A549 (cell line): ENCODE data around the gene FAR2. TPM values are rescaled to one million over a fixed set of nuclear protein-coding genes. Genes with fewer than 3 reads are reported as not detected.

ENCODE experiments used
- ATAC-seq, 2 experiments: fragments of 200-7000 bp in 1 of 2; fragments of >200 bp in 1 of 2; cut with Nextera tagmentation in 1 of 2; cut with Tn5 transposase in 1 of 2; 3 replicates each; pipeline versions ENCODE4 v1.8.0 to v1.9.1; 2018 to 2020; ENCODE audit warnings: mild to moderate bottlenecking in 1 of 2, moderate library complexity in 1 of 2
- CTCF ChIA-PET: fragments of 300-600 bp; sonication (Branson Sonifier 250); formaldehyde crosslinking; extraction: SDS; loops from one replicate; lab custom pipeline; 2021; ENCODE audit warnings: antibody characterized with exemption, inconsistent platforms; lab: Yijun Ruan, JAX
- POLR2A ChIA-PET: fragments of 350-600 bp; formaldehyde crosslinking; extraction: SDS; loops from one replicate; lab custom pipeline; 2021; ENCODE audit warnings: antibody characterized with exemption, inconsistent platforms; lab: Yijun Ruan, JAX
- DNase-seq, 2 experiments: peaks; one replicate each; pipeline versions ENCODE4 v3.0.0 to v3.0.0-alpha.2; 2011 to 2016; ENCODE audit warnings: low read depth in 1 of 2, low spot score in 1 of 2
- FAIRE-seq: peaks from 2 replicates; lab custom pipeline; 2011; peaks lifted over from hg19 to GRCh38; lab: Jason Lieb, UNC
- H3K27ac ChIP-seq, 2 experiments: fragments of >200 bp; sonication (Bioruptor Twin); formaldehyde crosslinking; 3 replicates each; pipeline ENCODE4 v1.5.1; 2016 to 2017
- H3K4me1 ChIP-seq: fragments of >200 bp; sonication (Bioruptor Twin); formaldehyde crosslinking; 3 replicates; pipeline ENCODE4 v1.6.1; 2016
- H3K4me2 ChIP-seq: fragments of >200 bp; sonication (Bioruptor Twin); formaldehyde crosslinking; 3 replicates; pipeline ENCODE4 v1.6.1; 2016
- H3K4me3 ChIP-seq: fragments of >200 bp; sonication (Bioruptor Twin); formaldehyde crosslinking; 3 replicates; pipeline ENCODE4 v1.5.1; 2016
- H3K9me3 ChIP-seq: fragments of >200 bp; sonication (Bioruptor Twin); formaldehyde crosslinking; 3 replicates; pipeline ENCODE4 v1.6.1; 2016
- CBX8 ChIP-seq: fragments of 200-600 bp; sonication (generic); IDR thresholded peaks from 2 replicates; pipeline ENCODE4 v1.6.1; 2016
- CHD2 ChIP-seq: fragments of 150-350 bp; IDR thresholded peaks from 2 replicates; pipeline ENCODE4 v1.6.1; 2014; ENCODE audit warnings: low read length; ENCODE audit not compliant: partially characterized antibody
- CHD4 ChIP-seq: fragments of 200-600 bp; sonication (generic); IDR thresholded peaks from 2 replicates; pipeline ENCODE4 v1.6.1; 2016; ENCODE audit warnings: antibody characterized with exemption, mild to moderate bottlenecking, borderline replicate concordance
- E2F6 ChIP-seq: IDR thresholded peaks from 2 replicates; pipeline ENCODE4 v1.6.1; 2012; ENCODE audit warnings: low read depth, borderline replicate concordance
- EHMT2 ChIP-seq: fragments of 200-600 bp; sonication (generic); IDR thresholded peaks from 2 replicates; pipeline ENCODE4 v1.6.1; 2016; ENCODE audit warnings: antibody characterized with exemption, low read depth, mild to moderate bottlenecking, moderate library complexity
- FOSB ChIP-seq: fragments of 250-450 bp; sonication (Bioruptor Pico); IDR thresholded peaks from 2 replicates; pipeline ENCODE4 v1.5.0; 2020; ENCODE audit warnings: mild to moderate bottlenecking, moderate library complexity
- GATA3 ChIP-seq: IDR thresholded peaks from 2 replicates; pipeline ENCODE4 v1.6.1; 2012; ENCODE audit warnings: borderline replicate concordance
- HDAC2 ChIP-seq: fragments of 200-600 bp; sonication (generic); IDR thresholded peaks from 2 replicates; pipeline ENCODE4 v1.6.1; 2016
- HES2 ChIP-seq: fragments of >200 bp; sonication (Bioruptor Twin); formaldehyde crosslinking; IDR thresholded peaks from 2 replicates; pipeline ENCODE4 v1.6.1; 2016
- HOXB13 ChIP-seq: fragments of 250-450 bp; sonication (Bioruptor Pico); IDR thresholded peaks from 2 replicates; pipeline ENCODE4 v1.5.0; 2020; ENCODE audit warnings: low read depth, mild to moderate bottlenecking, moderate library complexity
- KDM5A ChIP-seq: fragments of 200-600 bp; sonication (generic); IDR thresholded peaks from 2 replicates; pipeline ENCODE4 v1.6.1; 2016; ENCODE audit warnings: antibody characterized with exemption, mild to moderate bottlenecking
- NPAS2 ChIP-seq: fragments of 250-450 bp; sonication (Bioruptor Pico); IDR thresholded peaks from 2 replicates; pipeline ENCODE4 v1.8.0; 2022; ENCODE audit warnings: mild to moderate bottlenecking, moderate library complexity, borderline replicate concordance
- POLR2A ChIP-seq: IDR thresholded peaks from 2 replicates; pipeline ENCODE4 v1.6.1; 2012; ENCODE audit warnings: mild to moderate bottlenecking, low read length
- RARB ChIP-seq: fragments of 250-450 bp; sonication (Bioruptor Pico); IDR thresholded peaks from 2 replicates; pipeline ENCODE4 v1.8.0; 2021; ENCODE audit warnings: mild to moderate bottlenecking, moderate library complexity
- RCOR1 ChIP-seq: fragments of 150-350 bp; IDR thresholded peaks from 2 replicates; pipeline ENCODE4 v1.6.1; 2014; ENCODE audit warnings: antibody characterized with exemption, low read length, low read depth
- RFX5 ChIP-seq: fragments of 450-650 bp; IDR thresholded peaks from 2 replicates; pipeline ENCODE4 v1.7.1; 2014; ENCODE audit warnings: antibody characterized with exemption, mild to moderate bottlenecking, moderate library complexity
- RNF2 ChIP-seq: fragments of 200-600 bp; sonication (generic); IDR thresholded peaks from 2 replicates; pipeline ENCODE4 v1.6.1; 2016; ENCODE audit warnings: low read depth, mild to moderate bottlenecking, antibody characterized with exemption, moderate library complexity, borderline replicate concordance
- SREBF2 ChIP-seq: fragments of 450-650 bp; IDR thresholded peaks from 2 replicates; pipeline ENCODE4 v1.6.1; 2014; ENCODE audit warnings: mild to moderate bottlenecking, moderate library complexity
- ZC3H11A ChIP-seq: fragments of 450-650 bp; IDR thresholded peaks from 2 replicates; pipeline ENCODE4 v1.6.1; 2014; ENCODE audit warnings: antibody characterized with exemption, mild to moderate bottlenecking
- ZNF302 ChIP-seq: fragments of 250-450 bp; sonication (Bioruptor Pico); IDR thresholded peaks from 2 replicates; pipeline ENCODE4 v1.9.0; 2021; ENCODE audit warnings: inconsistent platforms, mild to moderate bottlenecking, moderate library complexity
- WGBS: methylation state at CpG from one replicate; pipeline ENCODE4 v1.1.6; 2017; ENCODE audit errors: missing lambda C conversion rate; 5-methylcytosine and 5-hydroxymethylcytosine counted together
- polyA plus RNA-seq, 4 experiments: library from polyadenylated mRNA; depleted of rRNA in 3 of 4; stranded (reverse); fragments of >200 nt; fragmentation: RNase III in 1 of 4; extraction: RNeasy Plus Mini Kit Qiagen cat#74134 plus additional on column Dnase treatment in 1 of 4; gene quantifications; 2 replicates in 3 of 4; 3 replicates in 1 of 4; pipeline ENCODE4 v1.2.3, GENCODE V29; 2011 to 2017
- TF ChIP-seq, protein P1 (sequence below): IDR thresholded peaks from 2 replicates; pipeline ENCODE4 v1.6.1; 2012

FAR2 gene
- polyA plus RNA-seq, 2 of the 4 experiments (the other 2 are of a cell fraction) = 0.06 TPM; not detected in 1

DNA sequence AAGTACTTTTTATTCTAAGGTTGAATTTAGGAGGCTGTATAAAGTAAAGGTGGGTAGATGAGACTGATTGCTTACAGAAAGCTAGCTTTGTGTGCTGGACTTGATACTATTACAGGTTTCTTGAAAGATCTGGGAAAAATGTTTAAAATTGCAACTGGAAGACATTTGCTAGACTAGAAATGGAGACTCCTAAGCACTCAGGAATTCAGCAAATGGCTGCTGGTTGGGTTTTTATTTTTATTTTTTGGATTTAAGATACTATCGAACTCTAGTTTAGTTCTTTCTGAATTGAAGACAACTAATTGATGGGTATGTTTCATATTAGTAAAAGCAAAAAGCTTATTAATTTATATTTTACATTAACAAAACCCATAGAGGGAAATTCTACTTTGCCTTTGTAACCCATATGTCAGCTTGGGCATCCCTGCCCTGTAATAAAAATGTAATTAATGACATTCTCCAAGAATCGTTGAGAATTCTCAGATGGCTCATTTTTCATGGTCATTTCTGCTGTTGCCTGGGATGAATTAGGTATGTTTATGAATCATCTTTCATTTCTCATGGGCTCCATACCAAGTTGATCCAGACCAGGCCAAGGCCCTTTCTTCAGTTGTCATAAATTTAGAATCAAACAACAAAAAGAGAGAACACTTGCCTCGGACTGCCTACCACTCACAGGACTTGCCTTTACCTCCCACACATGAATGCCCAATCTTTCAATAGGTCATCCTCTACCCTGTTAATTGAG is 129.8 kb downstream of the FAR2 start:
- Histone ChIP-seq H3K4me2 (no peak overlapping the region), H3K4me1 (no peaks in the 10 kb centered on the region), H3K4me3 (no peak overlapping the region), H3K9me3 (no peaks in the 10 kb centered on the region), H3K27ac (no peak overlapping the region)
- DNase-seq (no peak), ATAC-seq (no peak), FAIRE-seq (no peak)
- ChIA-PET CTCF (no interaction called here), POLR2A (no interaction called here)
- WGBS = 3% methylated on average over 3 of the region's 3 CpGs
- no peak for TF ChIP-seq ZC3H11A

DNA sequence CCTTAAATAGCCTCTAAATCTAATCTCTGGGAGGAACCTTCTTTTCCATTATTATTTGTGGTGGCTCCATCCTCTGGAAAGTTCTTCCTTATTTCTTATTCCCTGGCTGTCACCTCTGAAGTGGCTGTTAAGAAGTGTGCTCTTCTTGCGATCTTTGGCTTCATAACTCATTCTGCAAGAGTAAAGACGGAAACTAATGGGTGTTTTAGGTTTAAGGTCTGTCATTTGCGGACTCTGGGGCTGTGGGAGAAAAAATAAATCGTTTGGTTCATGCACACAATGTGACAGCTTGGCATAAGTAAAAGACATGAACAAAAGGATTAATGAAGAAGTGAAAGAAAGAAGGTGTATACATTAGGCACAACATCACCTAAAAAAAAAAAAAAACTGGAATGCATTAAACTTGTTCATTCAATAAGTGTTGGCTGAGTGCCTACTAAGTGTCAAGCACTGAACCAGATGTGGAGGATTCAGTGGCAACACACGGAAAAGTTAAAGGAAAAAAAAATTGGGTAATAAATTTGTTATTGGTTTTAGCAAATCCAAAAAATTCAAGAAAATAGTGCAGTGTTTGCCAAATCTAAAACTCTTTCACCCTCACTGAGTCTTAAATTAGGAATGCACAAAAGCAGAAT is 132.4 kb downstream of the FAR2 start:
- ATAC-seq (no peak), FAIRE-seq (no peak), DNase-seq (no peak)
- WGBS = 7% methylated on average over 5 of the region's 5 CpGs
- Histone ChIP-seq H3K9me3 (no peaks in the 10 kb centered on the region), H3K4me1 (no peaks in the 10 kb centered on the region), H3K4me2 (no peak overlapping the region), H3K27ac (no peak overlapping the region), H3K4me3 (no peak overlapping the region)
- CTCF ChIA-PET = no interaction called here
- no peak for TF ChIP-seq RARB
- TF ChIP-seq E2F6 = no peak
- no peak for TF ChIP-seq KDM5A
- TF ChIP-seq, protein P1, sequence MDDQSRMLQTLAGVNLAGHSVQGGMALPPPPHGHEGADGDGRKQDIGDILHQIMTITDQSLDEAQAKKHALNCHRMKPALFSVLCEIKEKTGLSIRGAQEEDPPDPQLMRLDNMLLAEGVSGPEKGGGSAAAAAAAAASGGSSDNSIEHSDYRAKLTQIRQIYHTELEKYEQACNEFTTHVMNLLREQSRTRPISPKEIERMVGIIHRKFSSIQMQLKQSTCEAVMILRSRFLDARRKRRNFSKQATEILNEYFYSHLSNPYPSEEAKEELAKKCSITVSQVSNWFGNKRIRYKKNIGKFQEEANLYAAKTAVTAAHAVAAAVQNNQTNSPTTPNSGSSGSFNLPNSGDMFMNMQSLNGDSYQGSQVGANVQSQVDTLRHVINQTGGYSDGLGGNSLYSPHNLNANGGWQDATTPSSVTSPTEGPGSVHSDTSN = no peak
- TF ChIP-seq CHD4 = no peak
- TF ChIP-seq CHD2 = no peak
- TF ChIP-seq SREBF2 = no peak
- TF ChIP-seq ZNF302 (CRISPR knock-in tag) = no peak
- TF ChIP-seq RNF2 = no peak
- TF ChIP-seq FOSB (CRISPR knock-in tag) = no peak
- no peak for TF ChIP-seq GATA3
- no peak for TF ChIP-seq POLR2A
- no peak for TF ChIP-seq HOXB13
- no peak for TF ChIP-seq HES2
- POLR2A ChIA-PET = no interaction called here

- CTCF ChIA-PET = no interaction called here
- H3K4me2 ChIP-seq = no peak overlapping the region
- no peak overlapping the region for H3K4me3 ChIP-seq
- H3K9me3 ChIP-seq = no peaks in the 10 kb centered on the region
- ATAC-seq = no peak
- POLR2A ChIA-PET = no interaction called here
- 4% methylated on average over 2 of the region's 2 CpGs for WGBS
- DNase-seq = no peak
- FAIRE-seq = no peak
- H3K4me1 ChIP-seq = no peaks in the 10 kb centered on the region
- no peak for TF ChIP-seq EHMT2
- TF ChIP-seq RCOR1 = no peak
- TF ChIP-seq HDAC2 = no peak
- no peak for TF ChIP-seq CBX8
- no peak for TF ChIP-seq CHD2
- TF ChIP-seq NPAS2 = no peak
- TF ChIP-seq SREBF2 = no peak
- no peak for TF ChIP-seq RFX5
- TF ChIP-seq, all 56 proteins: peak for 0
- H3K27ac ChIP-seq = no peak overlapping the region
These were observed 133.1 kb downstream of the FAR2 start for GRCh38 chr12:29282031-29282816.
